ENCODE results near the gene RASSF5.
"Not testable (repeated sequence)": the region's sequence is repeated elsewhere in the genome, so short reads cannot be mapped to it uniquely, and the experiment has no call there.

RASSF5 gene

GRCh38 chr1:206476591-206476990, 30.7 kb upstream of the RASSF5 start:
- DNase-seq (ENCODE audit: low read depth, low spot score): no peak

GRCh38 chr1:206477110-206477509, 30.2 kb upstream of the RASSF5 start:
- DNase-seq (ENCODE audit: low read depth, low spot score): no peak

GRCh38 chr1:206477581-206478380, 29.6 kb upstream of the RASSF5 start:
- DNase-seq (ENCODE audit: low read depth, low spot score): no peak

GRCh38 chr1:206478746-206479145, 28.6 kb upstream of the RASSF5 start:
- DNase-seq (ENCODE audit: low read depth, low spot score): no peak

GRCh38 chr1:206479183-206480125, 27.9 kb upstream of the RASSF5 start:
- DNase-seq (ENCODE audit: low read depth, low spot score): no peak

- no peak for DNase-seq (ENCODE audit: low read depth, low spot score)
These were observed 27.1 kb upstream of the RASSF5 start for GRCh38 chr1:206480211-206480610.

- DNase-seq (ENCODE audit: low read depth, low spot score): no peak
These were observed 24.7 kb upstream of the RASSF5 start for GRCh38 chr1:206482611-206483010.

- DNase-seq (ENCODE audit: low read depth, low spot score): not testable (repeated sequence)
These were observed 23.5 kb upstream of the RASSF5 start for GRCh38 chr1:206483864-206484263.

GRCh38 chr1:206484901-206485300, 22.4 kb upstream of the RASSF5 start:
- DNase-seq (ENCODE audit: low read depth, low spot score): no peak

GRCh38 chr1:206486995-206487788, 20.1 kb upstream of the RASSF5 start:
- DNase-seq (ENCODE audit: low read depth, low spot score): no peak

- DNase-seq (ENCODE audit: low read depth, low spot score): no peak
These were observed 19.4 kb upstream of the RASSF5 start for GRCh38 chr1:206487970-206488369.

- DNase-seq (ENCODE audit: low read depth, low spot score): no peak
These were observed 18.9 kb upstream of the RASSF5 start for GRCh38 chr1:206488466-206488865.

GRCh38 chr1:206489980-206490770, 17.2 kb upstream of the RASSF5 start:
- DNase-seq (ENCODE audit: low read depth, low spot score): no peak

GRCh38 chr1:206490771-206491405, 16.4 kb upstream of the RASSF5 start:
- no peak for DNase-seq (ENCODE audit: low read depth, low spot score)

GRCh38 chr1:206491616-206492015, 15.7 kb upstream of the RASSF5 start:
- DNase-seq (ENCODE audit: low read depth, low spot score): no peak

GRCh38 chr1:206492589-206492988, 14.7 kb upstream of the RASSF5 start:
- no peak for DNase-seq (ENCODE audit: low read depth, low spot score)

- DNase-seq (ENCODE audit: low read depth, low spot score): no peak
These were observed 14.1 kb upstream of the RASSF5 start for GRCh38 chr1:206493279-206493678.

GRCh38 chr1:206495011-206495461, 12.3 kb upstream of the RASSF5 start:
- DNase-seq (ENCODE audit: low read depth, low spot score): no peak

GRCh38 chr1:206495493-206496046, 11.8 kb upstream of the RASSF5 start:
- DNase-seq (ENCODE audit: low read depth, low spot score): no peak
